CD14-positive monocyte (primary cell): ENCODE measurements around the gene DIRAS3. TPM values are rescaled to one million over a fixed set of nuclear protein-coding genes. Genes with fewer than 3 reads are reported as not detected.

Source experiments
- DNase-seq, 3 donors: peaks; one replicate each; pipeline ENCODE4 v3.0.0-alpha.2; 2011 to 2022
- H2AFZ ChIP-seq: 2 replicates; pipeline ENCODE4 v1.6.0; 2012; ENCODE audit warnings: mild to moderate bottlenecking, low read depth, low read length, inconsistent platforms; ENCODE audit not compliant: insufficient read depth, poor library complexity, severe bottlenecking
- H3K27ac ChIP-seq, 2 donors: 1 replicate in 1 of 2; 2 replicates in 1 of 2; pipeline ENCODE4 v1.5.1; 2012 to 2013; ENCODE audit warnings: low read length in 2 of 2, control low read depth in 1 of 2, inconsistent platforms in 1 of 2, low read depth in 1 of 2, mild to moderate bottlenecking in 1 of 2
- H3K27me3 ChIP-seq, 2 donors: one replicate each; pipeline versions ENCODE4 v1.6.0 to v1.6.1; 2011 to 2013; ENCODE audit warnings: low read length in 2 of 2; ENCODE audit not compliant: control insufficient read depth in 2 of 2, insufficient read depth in 2 of 2
- H3K36me3 ChIP-seq, 2 donors: replicated peaks in 1 of 2; 1 replicate in 1 of 2; 2 replicates in 1 of 2; pipeline versions ENCODE4 v1.5.1 to v1.6.1; 2012 to 2013; ENCODE audit warnings: low read length in 2 of 2, control low read depth in 1 of 2, inconsistent platforms in 1 of 2, mild to moderate bottlenecking in 1 of 2; ENCODE audit not compliant: insufficient read depth in 2 of 2, control insufficient read depth in 1 of 2
- H3K4me1 ChIP-seq, 2 donors: 1 replicate in 1 of 2; 2 replicates in 1 of 2; pipeline versions ENCODE4 v1.5.1 to v1.6.1; 2012 to 2013; ENCODE audit warnings: low read length in 2 of 2, control low read depth in 1 of 2, inconsistent platforms in 1 of 2, mild to moderate bottlenecking in 1 of 2, moderate library complexity in 1 of 2; ENCODE audit not compliant: insufficient read depth in 2 of 2, control insufficient read depth in 1 of 2
- H3K4me2 ChIP-seq: replicated peaks from 2 replicates; pipeline ENCODE3; 2012; ENCODE audit warnings: low read length, moderate library complexity, mild to moderate bottlenecking; ENCODE audit not compliant: poor library complexity, severe bottlenecking; ENCODE audit errors: extremely low read depth
- H3K4me3 ChIP-seq, 3 experiments: fragments of 200-600 bp in 1 of 3; sonication (generic) in 1 of 3; replicated peaks in 1 of 3; 1 replicate in 2 of 3; 2 replicates in 1 of 3; pipeline ENCODE4 v1.5.1; 2011 to 2013; ENCODE audit warnings: low read length in 3 of 3, mild to moderate bottlenecking in 3 of 3, control low read depth in 2 of 3, low read depth in 2 of 3, inconsistent platforms in 1 of 3, moderate library complexity in 1 of 3
- H3K79me2 ChIP-seq: 2 replicates; pipeline ENCODE4 v1.6.0; 2012; ENCODE audit warnings: mild to moderate bottlenecking, control low read depth, inconsistent platforms, low read length, moderate library complexity; ENCODE audit not compliant: insufficient read depth
- H3K9ac ChIP-seq: 2 replicates; pipeline ENCODE4 v1.6.0; 2017; ENCODE audit warnings: low read length, mild to moderate bottlenecking; ENCODE audit not compliant: insufficient read depth, poor library complexity, severe bottlenecking
- H3K9me3 ChIP-seq, 2 donors: replicated peaks in 1 of 2; 1 replicate in 1 of 2; 2 replicates in 1 of 2; pipeline versions ENCODE4 v1.5.1 to v1.6.1; 2012 to 2013; ENCODE audit warnings: low read length in 2 of 2, control low read depth in 1 of 2; ENCODE audit not compliant: control insufficient read depth in 1 of 2, insufficient read depth in 1 of 2
- H4K20me1 ChIP-seq: 2 replicates; pipeline ENCODE4 v1.6.0; 2012; ENCODE audit warnings: mild to moderate bottlenecking, low read length, control low read depth, moderate library complexity; ENCODE audit not compliant: insufficient read depth
- H3K27ac Mint-ChIP-seq, 7 donors: one replicate each; pipeline ENCODE4 v1.8.0; 2020; ENCODE audit warnings: mild to moderate bottlenecking in 7 of 7, mixed read lengths in 7 of 7, moderate library complexity in 6 of 7, inconsistent platforms in 2 of 7
- H3K27me3 Mint-ChIP-seq, 3 donors: one replicate each; pipeline ENCODE4 v1.8.0; 2021 to 2022; ENCODE audit warnings: low read depth in 3 of 3, mild to moderate bottlenecking in 3 of 3, mixed read lengths in 3 of 3, moderate library complexity in 3 of 3, inconsistent platforms in 1 of 3
- H3K36me3 Mint-ChIP-seq, 2 donors: one replicate each; pipeline ENCODE4 v1.8.0; 2020; ENCODE audit warnings: mixed read lengths in 2 of 2, inconsistent platforms in 1 of 2, mild to moderate bottlenecking in 1 of 2
- H3K4me1 Mint-ChIP-seq: one replicate; pipeline ENCODE4 v1.8.0; 2020; ENCODE audit warnings: mild to moderate bottlenecking, mixed read lengths
- H3K4me3 Mint-ChIP-seq, 2 donors: one replicate each; pipeline ENCODE4 v1.8.0; 2020; ENCODE audit warnings: mild to moderate bottlenecking in 2 of 2, mixed read lengths in 2 of 2, moderate library complexity in 1 of 2
- H3K9me3 Mint-ChIP-seq, 7 donors: one replicate each; pipeline ENCODE4 v1.8.0; 2020 to 2022; ENCODE audit warnings: mixed read lengths in 7 of 7, mild to moderate bottlenecking in 6 of 7, moderate library complexity in 6 of 7, inconsistent platforms in 2 of 7
- CTCF ChIP-seq: fragments of 200-600 bp; IDR thresholded peaks from one replicate; pipeline ENCODE4 v1.8.0; 2022; ENCODE audit warnings: antibody characterized with exemption, mild to moderate bottlenecking
- WGBS: methylation state at CpG from one replicate; pipeline ENCODE4 v1.1.5; 2013; ENCODE audit warnings: missing lambda C conversion rate; ENCODE audit not compliant: insufficient coverage; 5-methylcytosine and 5-hydroxymethylcytosine counted together
- intact Hi-C, 2 donors: fragments of 100-400 bp; cut with micrococcal nuclease; formaldehyde crosslinking; loops; one replicate each; pipeline versions ENCODE4 v1.15.0 to v1.15.1; 2023
- polyA plus RNA-seq, 3 donors: library from polyadenylated mRNA; depleted of rRNA in 1 of 3; unstranded in 2 of 3; stranded (reverse) in 1 of 3; fragments of 300-500 nt in 2 of 3; fragments of >200 nt in 1 of 3; fragmentation: Illumina TruSeq in 2 of 3; gene quantifications; 1 replicate in 2 of 3; 2 replicates in 1 of 3; pipeline ENCODE4 v1.2.3, GENCODE V29; 2012 to 2021

Gene DIRAS3
- polyA plus RNA-seq, 3 donors = 0.12 TPM; not detected in 2

GRCh38 chr1:68087184-68087583, 36.8 kb upstream of the DIRAS3 start:
- Histone ChIP-seq H3K9me3 (no peaks in the 10 kb centered on the region), H2AFZ (no peak overlapping the region), H3K9ac (no peak overlapping the region), H3K4me2 (no peak overlapping the region), H3K27me3 (no peaks in the 10 kb centered on the region), H3K27ac (no peak overlapping the region), H3K4me1 (no peaks in the 10 kb centered on the region), H4K20me1 (no peaks in the 10 kb centered on the region), H3K79me2 (no peaks in the 10 kb centered on the region), H3K4me3 (no peak overlapping the region), H3K36me3 (no peaks in the 10 kb centered on the region)
- Mint-ChIP-seq H3K27ac (no peak overlapping the region), H3K27me3 (peaks cover 0 to 3% (median 1%) of the 10 kb centered on the region in 3 donors), H3K4me1 (no peaks in the 10 kb centered on the region), H3K36me3 (no peaks in the 10 kb centered on the region), H3K4me3 (no peak overlapping the region), H3K9me3 (peaks cover 2 to 9% (median 3%) of the 10 kb centered on the region in 7 donors)
- 94% methylated on average over 2 of the region's 4 CpGs for WGBS
- TF ChIP-seq CTCF = no peak
- intact Hi-C loops = no loop called here
- no peak for DNase-seq

DNA sequence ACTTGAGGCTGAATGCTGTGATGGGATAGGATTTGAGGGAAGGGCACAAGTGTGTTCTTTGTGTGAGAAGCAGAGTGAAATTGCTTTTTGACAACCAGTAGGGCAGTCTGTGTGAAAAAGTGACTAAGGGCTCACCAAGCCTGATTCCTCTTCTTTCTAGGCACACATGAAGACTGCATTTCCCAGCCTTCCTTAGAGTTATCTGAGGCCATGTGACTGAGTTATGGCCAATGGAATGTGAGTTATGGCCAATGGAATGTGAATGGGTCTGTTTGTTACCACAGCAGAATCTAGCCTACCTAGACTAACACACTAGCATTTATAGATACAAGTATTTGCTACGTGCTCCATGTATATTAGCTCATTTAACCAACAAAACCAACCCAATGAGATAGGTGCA, 35.3 kb upstream of the DIRAS3 start:
- Mint-ChIP-seq H3K4me1 (no peaks in the 10 kb centered on the region), H3K9me3 (peaks cover 2 to 8% (median 5%) of the 10 kb centered on the region in 7 donors), H3K36me3 (no peaks in the 10 kb centered on the region), H3K27me3 (peaks cover 0 to 2% (median 0%) of the 10 kb centered on the region in 3 donors), H3K27ac (no peak overlapping the region), H3K4me3 (no peak overlapping the region)
- H4K20me1 ChIP-seq = no peaks in the 10 kb centered on the region
- no peak overlapping the region for H3K4me2 ChIP-seq
- DNase-seq = no peak
- intact Hi-C loops = no loop called here
- TF ChIP-seq CTCF = no peak
- H2AFZ ChIP-seq = no peak overlapping the region
- no peaks in the 10 kb centered on the region for H3K9me3 ChIP-seq
- H3K4me1 ChIP-seq = no peaks in the 10 kb centered on the region
- WGBS = no CpG with 5 or more reads among the region's 1 CpG
- no peaks in the 10 kb centered on the region for H3K79me2 ChIP-seq
- no peak overlapping the region for H3K4me3 ChIP-seq
- no peak overlapping the region for H3K9ac ChIP-seq
- no peaks in the 10 kb centered on the region for H3K27me3 ChIP-seq
- no peaks in the 10 kb centered on the region for H3K36me3 ChIP-seq
- no peak overlapping the region for H3K27ac ChIP-seq
